Esophagus muscularis mucosa (tissue), 4 donors: Measurements from ENCODE around the gene TBC1D21.

Experiments used
- EP300 ChIP-seq: sonication (generic); formaldehyde crosslinking; IDR thresholded peaks from one replicate; pipeline ENCODE4 v1.6.1; 2017; ENCODE audit warnings: antibody characterized with exemption
- POLR2A ChIP-seq: fragments of 450-650 bp; IDR thresholded peaks from one replicate; pipeline ENCODE4 v1.6.1; 2017; ENCODE audit warnings: antibody characterized with exemption, moderate library complexity, mild to moderate bottlenecking, low read depth
- POLR2AphosphoS5 ChIP-seq, 2 donors: sonication (generic); formaldehyde crosslinking; IDR thresholded peaks; one replicate each; pipeline ENCODE4 v1.6.1; 2017; ENCODE audit warnings: antibody characterized with exemption in 2 of 2
- TF ChIP-seq, protein P1 (sequence below), 3 experiments: fragments of 200-600 bp in 2 of 3; fragments of 450-650 bp in 1 of 3; sonication (generic) in 2 of 3; IDR thresholded peaks; one replicate each; pipeline ENCODE4 v1.5.1; 2017 to 2019; ENCODE audit warnings: antibody characterized with exemption in 3 of 3, mild to moderate bottlenecking in 2 of 3, moderate library complexity in 1 of 3

DNA sequence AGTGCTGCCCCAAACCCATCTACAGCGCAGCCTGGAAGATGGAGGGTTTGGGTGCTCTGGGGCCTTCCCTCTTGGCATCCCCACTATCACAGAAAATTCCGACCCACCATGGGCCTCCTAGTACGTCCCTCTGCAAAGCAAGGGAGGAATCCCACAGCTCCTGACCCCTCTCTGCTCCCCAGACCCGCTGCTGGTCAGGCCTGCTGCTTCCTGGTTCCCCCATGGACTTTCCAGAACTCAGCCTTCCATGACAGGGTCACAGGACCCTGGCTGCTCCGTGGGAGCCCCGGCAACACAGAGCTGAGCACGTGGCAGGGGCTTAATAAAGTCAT lies 49.8 kb downstream of the TBC1D21 start:
- TF ChIP-seq POLR2AphosphoS5 (IDR thresholded peaks at IDR 0.05) (no peak), POLR2A (no peak), EP300 (no peak)
- TF ChIP-seq, protein P1, sequence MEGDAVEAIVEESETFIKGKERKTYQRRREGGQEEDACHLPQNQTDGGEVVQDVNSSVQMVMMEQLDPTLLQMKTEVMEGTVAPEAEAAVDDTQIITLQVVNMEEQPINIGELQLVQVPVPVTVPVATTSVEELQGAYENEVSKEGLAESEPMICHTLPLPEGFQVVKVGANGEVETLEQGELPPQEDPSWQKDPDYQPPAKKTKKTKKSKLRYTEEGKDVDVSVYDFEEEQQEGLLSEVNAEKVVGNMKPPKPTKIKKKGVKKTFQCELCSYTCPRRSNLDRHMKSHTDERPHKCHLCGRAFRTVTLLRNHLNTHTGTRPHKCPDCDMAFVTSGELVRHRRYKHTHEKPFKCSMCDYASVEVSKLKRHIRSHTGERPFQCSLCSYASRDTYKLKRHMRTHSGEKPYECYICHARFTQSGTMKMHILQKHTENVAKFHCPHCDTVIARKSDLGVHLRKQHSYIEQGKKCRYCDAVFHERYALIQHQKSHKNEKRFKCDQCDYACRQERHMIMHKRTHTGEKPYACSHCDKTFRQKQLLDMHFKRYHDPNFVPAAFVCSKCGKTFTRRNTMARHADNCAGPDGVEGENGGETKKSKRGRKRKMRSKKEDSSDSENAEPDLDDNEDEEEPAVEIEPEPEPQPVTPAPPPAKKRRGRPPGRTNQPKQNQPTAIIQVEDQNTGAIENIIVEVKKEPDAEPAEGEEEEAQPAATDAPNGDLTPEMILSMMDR (IDR thresholded peaks at IDR 0.05), result no peak
